Upper lobe of right lung (tissue), 1 donor: Measurements from ENCODE around the gene ADRA2C. TPM values are rescaled to one million over a fixed set of nuclear protein-coding genes. Genes with fewer than 3 reads are reported as not detected.

Experiments
- ATAC-seq: fragments of 200-7000 bp; cut with Tn5 transposase; one replicate; pipeline ENCODE4 v1.9.1; 2020; ENCODE audit warnings: mild to moderate bottlenecking, moderate library complexity
- DNase-seq: peaks from one replicate; pipeline ENCODE4 v3.0.0-alpha.2; 2020
- H3K27ac ChIP-seq: fragments of 200-600 bp; one replicate; pipeline ENCODE4 v1.8.0; 2022
- H3K27me3 ChIP-seq: fragments of 200-600 bp; one replicate; pipeline ENCODE4 v1.8.0; 2022; ENCODE audit warnings: mild to moderate bottlenecking
- H3K36me3 ChIP-seq: fragments of 200-600 bp; one replicate; pipeline ENCODE4 v1.8.0; 2022
- H3K4me1 ChIP-seq: fragments of 200-600 bp; one replicate; pipeline ENCODE4 v1.8.0; 2022
- H3K4me3 ChIP-seq: fragments of 200-600 bp; one replicate; pipeline ENCODE4 v1.8.0; 2022; ENCODE audit warnings: mild to moderate bottlenecking
- H3K9me3 ChIP-seq: fragments of 200-600 bp; one replicate; pipeline ENCODE4 v1.8.0; 2022
- CTCF ChIP-seq: fragments of 200-600 bp; IDR thresholded peaks from one replicate; pipeline ENCODE4 v1.8.0; 2022; ENCODE audit warnings: antibody characterized with exemption
- intact Hi-C: fragments of 100-400 bp; cut with DNase I; formaldehyde crosslinking; loops from one replicate; pipeline ENCODE4 v1.11.0; 2022
- total RNA-seq: library from RNA; stranded (reverse); fragmentation: NEBNext Ultra II Directional; extraction: Animal tissue kit (Norgen Biotek cat#: 25700); gene quantifications from one replicate; pipeline ENCODE4 v1.2.1, GENCODE V29; 2021
- donor health status: DM: no; HTN: yes; CAD: no; lungs with severe emphysema.

The ADRA2C gene
- total RNA-seq, 1 donor from 2014 or later = 7.3 TPM

DNA sequence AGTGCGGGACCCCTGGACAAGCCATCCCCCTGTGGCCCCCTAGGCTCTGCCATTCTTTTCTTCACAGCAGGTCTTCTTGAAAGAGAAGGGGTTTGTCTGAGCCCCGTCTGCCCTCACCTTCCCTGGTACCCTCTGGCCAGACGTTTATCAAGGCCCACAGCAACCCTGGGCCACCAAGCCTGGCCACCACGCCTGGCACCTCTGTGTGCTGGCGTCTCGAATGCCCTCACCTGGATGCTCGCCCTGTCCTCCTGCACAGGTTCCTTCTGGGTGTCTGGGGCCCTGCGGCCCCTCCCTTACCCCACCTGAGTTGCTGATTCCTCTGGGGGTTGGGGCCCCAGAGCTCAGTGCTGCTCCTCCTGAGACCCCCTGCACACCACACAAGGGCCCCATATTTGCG is 25.1 kb downstream of the ADRA2C start:
- H3K27me3 ChIP-seq = peaks cover 5% of the 10 kb centered on the region
- H3K9me3 ChIP-seq = peaks cover 7% of the 10 kb centered on the region
- no peak overlapping the region for H3K4me3 ChIP-seq
- ATAC-seq = no peak
- no peak for DNase-seq
- intact Hi-C loops = no loop called here
- no peak for TF ChIP-seq CTCF
- no peaks in the 10 kb centered on the region for H3K36me3 ChIP-seq
- H3K4me1 ChIP-seq = no peaks in the 10 kb centered on the region
- no peak overlapping the region for H3K27ac ChIP-seq

- peak; percentile 55 for ATAC-seq
- Histone ChIP-seq H3K4me3 (no peak overlapping the region), H3K27me3 (peaks cover 5% of the 10 kb centered on the region), H3K36me3 (no peaks in the 10 kb centered on the region), H3K27ac (no peak overlapping the region), H3K9me3 (peaks cover 7% of the 10 kb centered on the region), H3K4me1 (no peaks in the 10 kb centered on the region)
- intact Hi-C loops = no loop called here
- DNase-seq = no peak
- no peak for TF ChIP-seq CTCF
Observed at GRCh38 chr4:3791910-3792542, 25.8 kb downstream of the ADRA2C start.

- TF ChIP-seq CTCF = no peak
- intact Hi-C loops = no loop called here
- H3K27ac ChIP-seq = no peak overlapping the region
- ATAC-seq (no peak), DNase-seq (no peak)
- no peaks in the 10 kb centered on the region for H3K4me1 ChIP-seq
- H3K27me3 ChIP-seq = peaks cover 5% of the 10 kb centered on the region
- H3K4me3 ChIP-seq = no peak overlapping the region
- H3K36me3 ChIP-seq = no peaks in the 10 kb centered on the region
- H3K9me3 ChIP-seq = peaks cover 7% of the 10 kb centered on the region
Observed at GRCh38 chr4:3792813-3793212, 26.6 kb downstream of the ADRA2C start.

GRCh38 chr4:3793545-3793944 is 27.4 kb downstream of the ADRA2C start:
- H3K36me3 ChIP-seq = no peaks in the 10 kb centered on the region
- H3K9me3 ChIP-seq = peaks cover 7% of the 10 kb centered on the region
- intact Hi-C loops = no loop called here
- TF ChIP-seq CTCF = no peak
- DNase-seq (no peak), ATAC-seq (no peak)
- H3K4me1 ChIP-seq = no peaks in the 10 kb centered on the region
- H3K4me3 ChIP-seq = no peak overlapping the region
- no peak overlapping the region for H3K27ac ChIP-seq
- peaks cover 5% of the 10 kb centered on the region for H3K27me3 ChIP-seq

- no peak overlapping the region for H3K4me3 ChIP-seq
- no peaks in the 10 kb centered on the region for H3K36me3 ChIP-seq
- H3K27me3 ChIP-seq = peaks cover 5% of the 10 kb centered on the region
- TF ChIP-seq CTCF = no peak
- no peaks in the 10 kb centered on the region for H3K4me1 ChIP-seq
- DNase-seq = no peak
- intact Hi-C loops = no loop called here
- ATAC-seq = no peak
- H3K9me3 ChIP-seq = peaks cover 7% of the 10 kb centered on the region
- H3K27ac ChIP-seq = no peak overlapping the region
Observed at GRCh38 chr4:3796960-3797359, 30.8 kb downstream of the ADRA2C start.
